Adrenal gland (tissue), 5 donors: ENCODE data around the gene DPEP2.
"Not testable (repeated sequence)": the region's sequence is repeated elsewhere in the genome, so short reads cannot be mapped to it uniquely, and the experiment has no call there.

ENCODE experiments used
- CTCF ChIP-seq, 6 experiments: fragments of 450-650 bp in 4 of 6; fragments of 200-600 bp in 2 of 6; sonication (generic) in 1 of 6; IDR thresholded peaks; 1 replicate in 5 of 6; 2 replicates in 1 of 6; pipeline versions ENCODE4 v1.5.1 to v1.8.0; 2016 to 2021; ENCODE audit warnings: antibody characterized with exemption in 6 of 6, mild to moderate bottlenecking in 2 of 6, moderate library complexity in 1 of 6
- POLR2A ChIP-seq, 2 donors: fragments of 450-650 bp; IDR thresholded peaks; one replicate each; pipeline ENCODE4 v1.6.1; 2017; ENCODE audit warnings: antibody characterized with exemption in 2 of 2, mild to moderate bottlenecking in 2 of 2, moderate library complexity in 1 of 2
- donor health status: DM: no; HTN: no; CAD: no.

- not testable (repeated sequence) for TF ChIP-seq CTCF, POLR2A (IDR thresholded peaks at IDR 0.05)
Measured at GRCh38 chr16:68009872-68010271, 10.6 kb upstream of the DPEP2 start.
